ENCODE measurements around the gene TRAF2. TPM values are rescaled to one million over a fixed set of nuclear protein-coding genes. Genes with fewer than 3 reads are reported as not detected.

TRAF2 gene
- polyA plus RNA-seq, 3 donors = 1.6 to 6.1 (median 2.0) TPM

GRCh38 chr9:136925414-136926153 is 39.3 kb downstream of the TRAF2 start:
- H3K9me3 Mint-ChIP-seq = peaks cover 0 to 2% (median 0%) of the 10 kb centered on the region in 7 donors
- Histone ChIP-seq H3K4me2 (replicated peaks; ENCODE audit: extremely low read depth, low read length, poor library complexity, severe bottlenecking) (no peak overlapping the region), H3K27ac (ENCODE audit: low read depth in 1 of 2, low read length in 2 of 2) (no peak overlapping the region), H3K9ac (ENCODE audit: insufficient read depth, low read length, poor library complexity, severe bottlenecking) (no peak overlapping the region), H4K20me1 (ENCODE audit: insufficient read depth, low read length) (no peaks in the 10 kb centered on the region), H3K27me3 (ENCODE audit: control insufficient read depth in 2 of 2, insufficient read depth in 2 of 2, low read length in 2 of 2) (no peaks in the 10 kb centered on the region), H3K4me1 (ENCODE audit: control insufficient read depth in 1 of 2, insufficient read depth in 2 of 2, low read length in 2 of 2) (peaks cover 0 to 5% of the 10 kb centered on the region in 2 donors), H2AFZ (ENCODE audit: insufficient read depth, low read depth, low read length, poor library complexity, severe bottlenecking) (no peak overlapping the region), H3K79me2 (ENCODE audit: insufficient read depth, low read length) (no peaks in the 10 kb centered on the region), H3K9me3 (replicated peaks in 1 of 2; ENCODE audit: control insufficient read depth in 1 of 2, insufficient read depth in 1 of 2, low read length in 2 of 2) (no peaks in the 10 kb centered on the region), H3K36me3 (replicated peaks in 1 of 2; ENCODE audit: control insufficient read depth in 1 of 2, insufficient read depth in 2 of 2, low read length in 2 of 2) (peaks cover 27 to 67% of the 10 kb centered on the region in 2 donors), H3K4me3 (replicated peaks in 1 of 3; ENCODE audit: low read depth in 2 of 3, low read length in 3 of 3) (no peak overlapping the region)
- peaks cover 9% of the 10 kb centered on the region for H3K4me1 Mint-ChIP-seq
- no peak for DNase-seq
- H3K4me3 Mint-ChIP-seq = no peak overlapping the region
- WGBS (ENCODE audit: insufficient coverage) = 94% methylated on average over 33 of the region's 33 CpGs
- H3K36me3 Mint-ChIP-seq = peaks cover 31 to 66% of the 10 kb centered on the region in 2 donors
- intact Hi-C loops (cut with micrococcal nuclease) = no loop called here
- H3K27ac Mint-ChIP-seq = peak overlapping the region in 1 of 7 donors; percentile 27
- no peaks in the 10 kb centered on the region for H3K27me3 Mint-ChIP-seq (ENCODE audit: low read depth in 3 of 3)
- TF ChIP-seq CTCF (IDR thresholded peaks at IDR 0.05) = no peak

GRCh38 chr9:136926154-136926704 is 39.9 kb downstream of the TRAF2 start:
- H3K27ac ChIP-seq (ENCODE audit: low read depth in 1 of 2, low read length in 2 of 2) = no peak overlapping the region
- H3K27me3 ChIP-seq (ENCODE audit: control insufficient read depth in 2 of 2, insufficient read depth in 2 of 2, low read length in 2 of 2) = no peaks in the 10 kb centered on the region
- H3K79me2 ChIP-seq (ENCODE audit: insufficient read depth, low read length) = no peaks in the 10 kb centered on the region
- intact Hi-C loops (cut with micrococcal nuclease) = no loop called here
- 96% methylated on average over 8 of the region's 9 CpGs for WGBS (ENCODE audit: insufficient coverage)
- Mint-ChIP-seq H3K4me3 (no peak overlapping the region), H3K4me1 (peaks cover 9% of the 10 kb centered on the region), H3K36me3 (peaks cover 27 to 59% of the 10 kb centered on the region in 2 donors), H3K27me3 (ENCODE audit: low read depth in 3 of 3) (no peaks in the 10 kb centered on the region), H3K9me3 (peaks cover 0 to 2% (median 0%) of the 10 kb centered on the region in 7 donors), H3K27ac (peak overlapping the region in 2 of 7 donors; percentile 8 to 30)
- H4K20me1 ChIP-seq (ENCODE audit: insufficient read depth, low read length) = no peaks in the 10 kb centered on the region
- no peak overlapping the region for H3K4me3 ChIP-seq (replicated peaks in 1 of 3; ENCODE audit: low read depth in 2 of 3, low read length in 3 of 3)
- no peak overlapping the region for H3K9ac ChIP-seq (ENCODE audit: insufficient read depth, low read length, poor library complexity, severe bottlenecking)
- no peak for DNase-seq
- H3K4me2 ChIP-seq (replicated peaks; ENCODE audit: extremely low read depth, low read length, poor library complexity, severe bottlenecking) = no peak overlapping the region
- H3K4me1 ChIP-seq (ENCODE audit: control insufficient read depth in 1 of 2, insufficient read depth in 2 of 2, low read length in 2 of 2) = peaks cover 0 to 5% of the 10 kb centered on the region in 2 donors
- peaks cover 21 to 60% of the 10 kb centered on the region in 2 donors for H3K36me3 ChIP-seq (replicated peaks in 1 of 2; ENCODE audit: control insufficient read depth in 1 of 2, insufficient read depth in 2 of 2, low read length in 2 of 2)
- H2AFZ ChIP-seq (ENCODE audit: insufficient read depth, low read depth, low read length, poor library complexity, severe bottlenecking) = no peak overlapping the region
- no peaks in the 10 kb centered on the region for H3K9me3 ChIP-seq (replicated peaks in 1 of 2; ENCODE audit: control insufficient read depth in 1 of 2, insufficient read depth in 1 of 2, low read length in 2 of 2)
- TF ChIP-seq CTCF (IDR thresholded peaks at IDR 0.05) = no peak
